ENCODE measurements around the gene CTTNBP2.
A peak's percentile ranks its signal among the peaks of the same experiment; 100 is the strongest.
"Not testable (repeated sequence)": the region's sequence is repeated elsewhere in the genome, so short reads cannot be mapped to it uniquely, and the experiment has no call there.

CTTNBP2 gene

DNA sequence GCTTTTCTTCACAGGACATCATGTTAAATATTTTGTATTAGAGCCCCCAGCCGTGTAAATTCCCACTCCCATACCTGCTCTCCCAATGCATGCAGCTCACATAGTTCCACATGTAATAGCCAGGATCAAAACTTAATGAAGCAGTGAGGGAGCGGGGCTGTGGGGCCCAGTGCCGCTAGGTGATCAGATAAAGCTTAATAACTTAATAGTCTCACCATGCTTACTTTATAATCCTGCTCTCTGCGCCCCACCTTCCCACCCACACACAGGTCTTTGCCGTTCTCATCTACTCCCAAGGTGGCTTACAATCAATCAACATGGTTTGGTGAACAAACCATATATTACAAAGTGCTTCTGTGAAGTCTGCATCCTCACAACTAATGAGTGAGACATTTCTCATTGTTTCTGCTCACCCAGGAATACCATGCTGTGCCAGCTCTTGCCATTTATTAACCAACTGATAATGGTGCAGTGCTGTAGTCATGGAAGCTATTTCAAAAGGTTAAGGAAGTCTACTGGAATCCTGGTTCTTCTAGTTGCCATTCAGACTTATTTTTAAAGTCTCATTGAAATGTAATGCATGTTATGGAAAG, 156.4 kb downstream of the CTTNBP2 start:
- no peak for DNase-seq

DNA sequence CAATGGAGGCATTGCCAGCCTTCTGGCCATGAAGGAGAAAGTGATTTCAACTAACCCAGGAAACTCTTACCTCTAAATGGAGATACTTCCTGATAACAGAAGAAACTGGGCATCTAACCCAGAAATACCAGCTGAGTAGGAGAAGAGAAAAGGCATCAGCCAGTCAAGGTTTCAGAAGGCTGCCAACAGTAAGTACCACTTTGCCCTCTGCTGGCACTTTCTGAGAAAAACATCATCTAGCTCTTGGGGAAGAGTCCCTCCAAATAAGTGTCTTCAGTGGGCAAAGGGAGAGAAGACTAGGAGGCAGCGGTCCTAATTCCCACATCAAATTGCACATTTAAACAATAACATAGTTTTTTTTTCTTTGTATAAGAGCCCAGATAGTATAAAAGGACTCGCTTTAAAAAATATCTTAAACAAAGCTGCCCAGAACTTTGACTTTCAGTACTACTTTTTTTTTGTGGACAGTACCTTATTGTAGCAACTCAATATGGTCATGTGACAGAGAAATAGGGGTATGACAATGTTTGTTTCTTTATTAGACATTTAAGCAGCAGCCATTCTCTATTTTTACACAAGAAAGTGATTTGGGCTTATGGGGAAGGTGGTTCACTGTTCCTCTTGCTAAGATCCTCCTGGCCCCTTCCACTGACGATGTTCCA, 157.3 kb downstream of the CTTNBP2 start:
- DNase-seq: peak; percentile 28 to 49
- TF ChIP-seq POLR2A (IDR thresholded peaks at IDR 0.05; ENCODE audit: low read length) (no peak), GATA1 (IDR thresholded peaks at IDR 0.05; ENCODE audit: low read depth, low read length) (no peak)

More for the DNA sequence above, 156.4 kb downstream of the CTTNBP2 start:
- TF ChIP-seq GATA1 (IDR thresholded peaks at IDR 0.05; ENCODE audit: low read depth, low read length) (no peak), POLR2A (IDR thresholded peaks at IDR 0.05; ENCODE audit: low read length) (no peak)

DNA sequence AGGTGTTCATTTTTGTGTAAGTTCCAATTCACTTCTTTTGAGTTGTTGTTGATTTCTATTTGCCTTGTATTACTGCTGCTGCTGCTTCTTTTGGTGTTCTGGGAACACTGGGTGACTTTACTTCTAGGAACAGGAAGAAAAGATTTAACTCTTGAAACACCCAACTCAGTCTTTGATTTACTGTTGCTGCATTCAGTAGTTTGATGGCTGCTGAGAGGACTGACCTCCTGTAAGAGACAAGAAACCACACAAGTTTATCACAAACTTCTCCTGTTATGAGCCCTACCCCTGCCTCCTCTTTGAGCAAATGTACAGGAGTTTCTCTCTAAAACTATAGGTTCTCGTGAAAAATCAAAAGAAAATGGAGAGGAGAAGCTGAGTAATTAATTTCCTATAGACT, 161.7 kb downstream of the CTTNBP2 start:
- TF ChIP-seq GATA1 (IDR thresholded peaks at IDR 0.05; ENCODE audit: low read depth, low read length): no peak
- TF ChIP-seq POLR2A (IDR thresholded peaks at IDR 0.05; ENCODE audit: low read length): no peak
- DNase-seq: no peak

DNA sequence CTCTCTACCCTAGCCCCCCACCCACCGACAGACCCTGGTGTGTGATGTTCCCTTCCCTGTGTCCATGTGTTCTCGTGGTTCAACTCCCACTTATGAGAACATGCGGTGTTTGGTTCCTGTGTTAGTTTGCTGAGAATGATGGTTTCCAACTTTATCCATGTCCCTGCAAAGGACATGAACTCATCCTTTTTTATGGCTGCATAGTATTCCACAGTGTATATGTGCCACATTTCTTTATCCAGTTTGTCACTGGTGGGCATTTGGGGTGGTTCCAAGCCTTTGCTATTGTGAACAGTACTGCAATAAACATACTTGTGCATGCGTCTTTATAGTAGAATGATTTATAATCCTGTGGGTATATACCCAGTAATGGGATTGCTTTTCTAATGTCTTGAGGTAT, 165.1 kb downstream of the CTTNBP2 start:
- not testable (repeated sequence) for DNase-seq

- TF ChIP-seq GATA1 (IDR thresholded peaks at IDR 0.05; ENCODE audit: low read depth, low read length) (no peak), POLR2A (IDR thresholded peaks at IDR 0.05; ENCODE audit: low read length) (no peak)
- DNase-seq: no peak
Observed at GRCh38 chr7:117707080-117707479, 166.2 kb downstream of the CTTNBP2 start.

DNA sequence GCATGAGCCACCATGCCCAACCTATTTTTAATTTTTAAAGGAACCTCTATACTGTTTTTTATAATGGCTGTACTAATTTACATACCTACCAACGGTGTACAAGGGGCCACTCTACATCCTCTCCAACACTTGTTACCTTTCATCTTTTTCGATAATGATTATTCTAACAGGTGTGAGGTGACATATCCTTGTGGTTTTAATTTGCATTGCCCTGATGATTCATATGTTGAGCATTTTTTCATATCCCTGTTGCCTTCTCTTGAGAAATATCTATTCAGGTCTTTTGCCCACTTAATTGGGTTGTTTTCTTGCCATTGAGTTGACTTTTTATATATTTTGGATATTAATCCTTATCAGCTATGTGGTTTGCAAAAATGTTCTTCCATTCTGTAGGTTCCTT, 167.0 kb downstream of the CTTNBP2 start:
- DNase-seq: no peak
- TF ChIP-seq GATA1 (IDR thresholded peaks at IDR 0.05; ENCODE audit: low read depth, low read length) (no peak), POLR2A (IDR thresholded peaks at IDR 0.05; ENCODE audit: low read length) (no peak)

GRCh38 chr7:117705630-117706029, 167.6 kb downstream of the CTTNBP2 start:
- DNase-seq: no peak
- TF ChIP-seq GATA1 (IDR thresholded peaks at IDR 0.05; ENCODE audit: low read depth, low read length) (no peak), POLR2A (IDR thresholded peaks at IDR 0.05; ENCODE audit: low read length) (no peak)

- TF ChIP-seq POLR2A (IDR thresholded peaks at IDR 0.05; ENCODE audit: low read length) (no peak), GATA1 (IDR thresholded peaks at IDR 0.05; ENCODE audit: low read depth, low read length) (no peak)
- no peak for DNase-seq
Observed at GRCh38 chr7:117704063-117704462, 169.2 kb downstream of the CTTNBP2 start.

DNA sequence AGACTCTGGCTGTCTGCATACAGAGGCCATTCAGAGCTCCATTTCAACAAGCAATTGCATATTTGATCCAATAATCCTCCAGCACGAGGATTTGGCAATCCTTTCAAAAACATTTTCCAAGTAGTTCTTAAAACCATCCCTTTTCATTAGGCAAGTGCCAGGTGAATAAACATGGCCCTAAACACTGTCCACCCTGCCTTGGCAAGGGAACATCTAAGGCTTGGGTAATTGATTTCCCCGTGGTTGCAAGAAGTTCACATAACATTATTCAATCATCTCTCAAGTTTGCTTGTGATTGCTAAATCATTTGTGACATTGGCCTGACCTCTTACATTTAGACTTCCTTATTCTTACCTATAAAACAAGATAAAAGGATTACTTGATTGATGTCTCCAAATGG, 175.2 kb downstream of the CTTNBP2 start:
- TF ChIP-seq GATA1 (IDR thresholded peaks at IDR 0.05; ENCODE audit: low read depth, low read length): no peak
- TF ChIP-seq POLR2A (IDR thresholded peaks at IDR 0.05; ENCODE audit: low read length): no peak
- DNase-seq: no peak

- no peak for DNase-seq
- TF ChIP-seq POLR2A (IDR thresholded peaks at IDR 0.05; ENCODE audit: low read length) (no peak), GATA1 (IDR thresholded peaks at IDR 0.05; ENCODE audit: low read depth, low read length) (no peak)
Observed at GRCh38 chr7:117692338-117692737, 180.9 kb downstream of the CTTNBP2 start.

DNA sequence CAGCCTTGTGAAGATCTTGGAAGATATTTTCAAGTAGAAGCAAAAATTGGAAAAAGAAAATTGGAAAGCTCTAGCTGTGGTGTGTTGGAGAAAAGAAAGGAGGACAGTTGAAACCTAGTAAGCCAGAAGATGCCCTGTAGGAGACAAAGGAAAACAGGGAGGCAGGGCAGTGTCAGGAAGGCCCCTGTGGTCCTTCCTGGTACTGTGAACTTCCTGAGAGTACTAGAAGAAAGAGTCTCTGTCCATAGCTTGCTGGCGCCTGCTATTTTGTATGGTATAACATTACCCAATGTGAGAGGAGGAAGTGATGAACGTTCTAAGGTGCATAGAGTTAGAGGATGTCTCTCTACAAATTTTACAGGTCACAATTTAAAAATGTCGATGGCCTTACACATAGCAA, 183.1 kb downstream of the CTTNBP2 start:
- TF ChIP-seq POLR2A (IDR thresholded peaks at IDR 0.05; ENCODE audit: low read length) (no peak), GATA1 (IDR thresholded peaks at IDR 0.05; ENCODE audit: low read depth, low read length) (no peak)
- no peak for DNase-seq

GRCh38 chr7:117689406-117689805, 183.8 kb downstream of the CTTNBP2 start:
- no peak for DNase-seq
- TF ChIP-seq POLR2A (IDR thresholded peaks at IDR 0.05; ENCODE audit: low read length) (no peak), GATA1 (IDR thresholded peaks at IDR 0.05; ENCODE audit: low read depth, low read length) (no peak)

DNA sequence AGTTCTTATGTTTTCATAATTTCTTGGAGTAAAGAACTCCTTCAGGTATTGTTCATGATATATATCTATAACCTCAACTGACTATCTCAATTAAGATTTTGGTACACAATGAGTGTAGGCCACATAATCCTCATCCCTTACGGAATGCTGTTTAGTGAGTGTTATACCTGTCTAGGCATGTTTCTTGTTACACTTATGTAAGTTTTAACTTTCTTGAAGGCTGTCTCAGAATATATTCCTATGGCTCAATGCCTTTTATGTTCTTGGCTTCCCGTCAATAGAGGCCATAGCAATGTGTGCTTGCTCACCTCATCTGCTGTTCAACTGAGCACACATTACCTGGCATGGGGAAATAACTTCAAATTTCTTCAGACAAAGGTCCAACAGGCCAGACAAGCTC, 185.1 kb downstream of the CTTNBP2 start:
- TF ChIP-seq GATA1 (IDR thresholded peaks at IDR 0.05; ENCODE audit: low read depth, low read length): no peak
- TF ChIP-seq POLR2A (IDR thresholded peaks at IDR 0.05; ENCODE audit: low read length): no peak
- no peak for DNase-seq

- TF ChIP-seq POLR2A (IDR thresholded peaks at IDR 0.05; ENCODE audit: low read length): no peak
- TF ChIP-seq GATA1 (IDR thresholded peaks at IDR 0.05; ENCODE audit: low read depth, low read length): no peak
Observed at GRCh38 chr7:117686311-117686935, 186.8 kb downstream of the CTTNBP2 start.

GRCh38 chr7:117685795-117686194, 187.4 kb downstream of the CTTNBP2 start:
- no peak for DNase-seq
- TF ChIP-seq GATA1 (IDR thresholded peaks at IDR 0.05; ENCODE audit: low read depth, low read length) (no peak), POLR2A (IDR thresholded peaks at IDR 0.05; ENCODE audit: low read length) (no peak)

More at GRCh38 chr7:117686311-117686935, 186.8 kb downstream of the CTTNBP2 start:
- DNase-seq: no peak
